Measurements from ENCODE around the gene PLA2G2F.

PLA2G2F gene

DNA sequence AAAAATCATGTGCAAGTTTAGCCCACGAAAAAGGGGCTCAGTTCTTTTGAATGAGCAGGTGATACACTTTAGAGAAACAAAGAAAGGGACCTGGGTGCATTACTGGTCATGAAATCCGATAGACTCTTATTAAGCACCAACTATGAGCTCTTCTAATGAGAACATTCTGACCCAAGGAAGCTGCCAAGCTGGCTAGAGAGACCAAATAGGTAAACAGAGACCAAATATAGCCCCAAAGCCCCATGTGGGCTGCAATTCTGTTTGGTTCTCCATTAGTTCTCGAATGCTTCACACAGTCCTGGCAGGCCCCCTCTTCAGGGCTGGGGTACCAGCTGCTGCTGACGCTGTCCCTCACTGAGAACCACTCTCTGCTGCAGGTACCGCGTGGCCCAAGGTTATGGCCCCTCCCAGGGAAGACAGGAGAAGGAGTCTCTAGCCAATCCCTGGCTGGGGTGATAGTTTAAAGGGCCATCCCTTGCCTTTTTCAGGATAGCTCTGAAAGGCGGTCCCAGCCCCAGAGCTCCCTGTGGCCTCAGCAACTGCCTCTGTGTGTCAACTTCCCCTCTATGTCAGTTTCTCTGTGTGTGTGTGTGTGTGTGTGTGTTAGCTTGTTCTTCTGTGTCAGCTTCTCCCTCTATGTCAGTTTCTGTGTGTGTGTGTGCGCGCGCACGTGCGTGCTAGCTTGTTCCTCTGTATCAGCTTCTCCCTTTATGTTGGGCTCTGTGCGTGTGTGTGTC, 39.7 kb downstream of the PLA2G2F start:
- H3K4me3 ChIP-seq (ENCODE audit: control insufficient read depth, low read depth, low read length) = no peak overlapping the region
- no peak for DNase-seq (ENCODE audit: low read depth)
- no peak for TF ChIP-seq CTCF (conservative IDR thresholded peaks at IDR 0.05; ENCODE audit: control insufficient read depth, insufficient read depth, low read depth, low read length)

GRCh38 chr1:20179371-20180128, 40.4 kb downstream of the PLA2G2F start:
- TF ChIP-seq CTCF (conservative IDR thresholded peaks at IDR 0.05; ENCODE audit: control insufficient read depth, insufficient read depth, low read depth, low read length) = no peak
- no peak overlapping the region for H3K4me3 ChIP-seq (ENCODE audit: control insufficient read depth, low read depth, low read length)
- no peak for DNase-seq (ENCODE audit: low read depth)

DNA sequence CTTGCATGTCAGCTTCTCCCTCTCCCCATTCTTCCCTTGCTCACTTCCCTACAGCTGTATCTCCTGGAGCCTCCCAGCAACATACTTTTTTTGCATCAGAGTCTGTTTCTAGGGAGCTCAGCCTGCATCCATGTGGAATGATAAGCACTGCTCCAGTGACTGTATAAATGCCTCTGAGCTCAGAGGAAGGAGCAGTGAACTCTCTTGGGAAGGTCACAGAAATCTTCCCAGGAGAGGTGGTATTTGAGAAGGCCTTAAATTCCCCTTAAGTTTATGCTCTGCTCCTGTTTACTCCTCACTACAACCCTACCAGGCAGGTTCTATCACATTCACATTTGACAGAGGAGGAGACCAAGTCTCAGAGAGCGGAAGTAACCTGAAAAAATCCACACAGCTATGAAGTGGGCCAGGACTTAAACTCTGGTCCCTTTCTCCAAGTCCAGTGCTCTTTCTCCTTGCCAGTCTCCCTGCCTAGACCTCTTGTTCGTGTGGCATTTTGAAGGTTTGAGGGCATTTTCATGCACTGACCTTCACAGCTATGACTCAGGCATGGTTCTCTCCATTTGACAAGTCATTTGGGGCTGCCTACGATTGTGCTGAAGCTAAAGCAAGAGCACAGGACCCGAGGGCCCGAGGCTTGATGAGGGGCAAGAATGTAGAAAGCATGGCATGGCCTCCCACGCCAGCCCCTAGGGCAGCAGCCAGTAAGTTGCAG, 41.2 kb downstream of the PLA2G2F start:
- no peak for DNase-seq (ENCODE audit: low read depth)
- TF ChIP-seq CTCF (conservative IDR thresholded peaks at IDR 0.05; ENCODE audit: control insufficient read depth, insufficient read depth, low read depth, low read length) = no peak
- H3K4me3 ChIP-seq (ENCODE audit: control insufficient read depth, low read depth, low read length) = no peak overlapping the region

DNA sequence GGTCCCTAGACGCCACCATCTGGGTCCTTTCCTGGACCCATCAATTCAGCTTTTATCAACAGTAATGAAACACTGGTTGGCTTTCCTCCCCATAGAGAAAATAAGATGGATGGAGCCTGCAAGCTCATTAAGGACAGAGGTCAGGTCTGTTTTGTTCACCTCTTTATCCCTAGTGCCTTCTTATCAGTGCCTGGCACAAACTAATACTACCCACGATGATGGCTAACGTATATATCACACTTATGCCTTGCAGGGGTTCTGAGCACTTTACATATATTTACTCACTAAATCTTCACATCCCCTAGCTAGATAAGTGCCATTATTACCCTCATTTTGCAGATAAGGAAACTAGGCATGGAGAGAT, 41.7 kb downstream of the PLA2G2F start:
- H3K4me3 ChIP-seq (ENCODE audit: control insufficient read depth, low read depth, low read length) = no peak overlapping the region
- TF ChIP-seq CTCF (conservative IDR thresholded peaks at IDR 0.05; ENCODE audit: control insufficient read depth, insufficient read depth, low read depth, low read length) = no peak
- no peak for DNase-seq (ENCODE audit: low read depth)

DNA sequence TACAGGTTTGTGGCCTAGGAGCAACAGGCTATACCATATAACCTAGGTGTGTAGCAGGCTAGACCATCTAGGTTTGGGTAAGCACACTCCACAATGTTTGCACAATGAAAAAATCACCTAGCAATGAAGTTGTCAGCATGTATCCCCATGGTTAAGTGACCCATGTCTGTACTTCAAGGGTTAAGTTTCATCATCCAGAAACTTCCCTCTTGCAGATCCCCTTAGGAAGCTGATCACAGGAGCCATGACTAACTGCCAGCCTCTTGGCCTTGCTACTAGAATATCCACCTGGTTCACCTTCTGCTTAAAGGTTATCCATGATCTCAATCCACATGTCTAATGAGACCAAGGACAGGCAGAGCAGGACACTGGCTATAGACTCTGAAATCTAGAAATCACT, 43.3 kb downstream of the PLA2G2F start:
- no peak overlapping the region for H3K4me3 ChIP-seq (ENCODE audit: control insufficient read depth, low read depth, low read length)
- no peak for TF ChIP-seq CTCF (conservative IDR thresholded peaks at IDR 0.05; ENCODE audit: control insufficient read depth, insufficient read depth, low read depth, low read length)
- DNase-seq (ENCODE audit: low read depth) = no peak

GRCh38 chr1:20183035-20183434, 43.9 kb downstream of the PLA2G2F start:
- no peak for DNase-seq (ENCODE audit: low read depth)
- TF ChIP-seq CTCF (conservative IDR thresholded peaks at IDR 0.05; ENCODE audit: control insufficient read depth, insufficient read depth, low read depth, low read length) = no peak
- no peak overlapping the region for H3K4me3 ChIP-seq (ENCODE audit: control insufficient read depth, low read depth, low read length)
